Right renal pelvis (tissue), 4 donors: ENCODE data around the gene HPGDS. TPM values are rescaled to one million over a fixed set of nuclear protein-coding genes. Genes with fewer than 3 reads are reported as not detected.

Experiments
- DNase-seq, 4 donors: peaks; one replicate each; pipeline ENCODE4 v3.0.0-alpha.2; 2013; ENCODE audit warnings: low read depth in 4 of 4, low spot score in 3 of 4, missing footprints in 1 of 4
- polyA plus RNA-seq, 4 donors: library from polyadenylated mRNA; unstranded; fragments of 120-200 nt; gene quantifications; one replicate each; pipeline ENCODE4 v1.2.1, GENCODE V29; 2013; ENCODE audit not compliant: insufficient read length in 4 of 4

The HPGDS gene
- polyA plus RNA-seq, 4 donors = 2.3 to 4.5 (median 3.8) TPM

- no peak for DNase-seq
Measured at GRCh38 chr4:94262163-94263016, 80.2 kb downstream of the HPGDS start.

- no peak for DNase-seq
Measured at GRCh38 chr4:94256828-94257227, 85.8 kb downstream of the HPGDS start.

GRCh38 chr4:94256144-94256783 is 86.4 kb downstream of the HPGDS start:
- no peak for DNase-seq

DNA sequence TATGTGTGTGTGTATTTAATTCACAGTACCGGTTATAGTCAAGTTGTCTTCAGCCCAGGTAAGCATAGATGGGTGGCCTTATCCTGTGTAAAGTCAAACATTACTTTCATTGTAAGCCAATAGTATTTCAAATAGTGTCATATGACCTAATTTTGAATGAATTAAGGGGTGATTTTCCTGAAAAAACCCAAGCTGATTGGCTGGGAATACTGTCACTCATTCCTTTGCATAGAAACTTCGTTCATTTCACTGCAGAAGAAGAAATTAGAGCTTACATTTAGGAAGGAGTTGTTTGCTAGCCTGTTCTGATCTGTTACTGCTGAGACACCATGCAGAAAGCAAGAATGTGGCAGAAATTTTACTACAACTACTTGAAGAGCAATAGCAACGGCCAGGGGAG is 89.6 kb downstream of the HPGDS start:
- DNase-seq = no peak

GRCh38 chr4:94251094-94251493 is 91.5 kb downstream of the HPGDS start:
- DNase-seq = no peak

Other genes starting within 250 kb of the HPGDS start
- 10 to 100 TPM; 50.6 to 67.3 (median 65.2) TPM for gene SMARCAD1, start 135.0 kb downstream of the HPGDS start, polyA plus RNA-seq
- gene PDLIM5, start 109.1 kb upstream of the HPGDS start, polyA plus RNA-seq = 10 to 100 TPM; 47.9 to 61.4 (median 55.6) TPM